Daoy (cell line): ENCODE results near the gene FNIP2. TPM values are rescaled to one million over a fixed set of nuclear protein-coding genes. Genes with fewer than 3 reads are reported as not detected.
A peak's percentile ranks its signal among the peaks of the same experiment; 100 is the strongest.

Source experiments
- DNase-seq: peaks from one replicate; pipeline ENCODE4 v3.0.0-alpha.2; 2015; ENCODE audit warnings: low read depth
- total RNA-seq: library from RNA; depleted of rRNA; stranded (reverse); fragments of >200 nt; shearing (Covaris generic); gene quantifications from 2 replicates; pipeline ENCODE4 v1.2.3, GENCODE V29; 2014

FNIP2 gene
- total RNA-seq, 1 experiment from 2014 or later = 12.5 TPM

- DNase-seq = no peak
These were observed 6.3 kb upstream of the FNIP2 start for GRCh38 chr4:158762553-158762952.

- DNase-seq = no peak
These were observed 5.4 kb upstream of the FNIP2 start for GRCh38 chr4:158763462-158763861.

DNA sequence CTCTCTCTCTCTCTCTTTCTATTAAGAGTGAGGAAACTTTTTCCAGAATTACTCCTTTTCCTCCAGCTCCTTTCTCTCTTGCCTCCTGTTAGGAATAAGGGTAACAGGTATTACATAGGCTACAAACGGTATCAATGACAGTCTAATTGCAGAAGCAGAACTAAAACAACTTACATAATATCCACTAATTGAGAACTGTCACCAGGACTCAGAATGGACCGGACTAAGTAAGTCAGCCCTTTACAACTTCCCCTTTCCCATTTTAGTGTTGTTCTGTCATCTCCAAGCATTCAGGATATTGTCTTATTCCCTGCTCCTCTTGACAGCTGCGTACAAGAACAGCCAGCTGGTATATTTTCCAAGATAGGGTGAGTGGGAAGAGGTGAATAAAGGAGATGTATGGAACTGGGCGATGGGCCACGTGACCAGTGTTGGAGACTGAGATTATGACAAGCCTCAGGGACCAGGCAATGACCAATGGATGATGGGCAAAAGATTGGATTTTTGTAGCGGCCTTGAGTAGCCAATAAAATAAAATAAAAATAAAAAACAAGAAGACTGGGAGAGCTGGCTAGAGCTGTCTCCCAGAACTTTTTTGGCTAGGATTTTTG is 2.3 kb upstream of the FNIP2 start:
- DNase-seq = no peak

DNA sequence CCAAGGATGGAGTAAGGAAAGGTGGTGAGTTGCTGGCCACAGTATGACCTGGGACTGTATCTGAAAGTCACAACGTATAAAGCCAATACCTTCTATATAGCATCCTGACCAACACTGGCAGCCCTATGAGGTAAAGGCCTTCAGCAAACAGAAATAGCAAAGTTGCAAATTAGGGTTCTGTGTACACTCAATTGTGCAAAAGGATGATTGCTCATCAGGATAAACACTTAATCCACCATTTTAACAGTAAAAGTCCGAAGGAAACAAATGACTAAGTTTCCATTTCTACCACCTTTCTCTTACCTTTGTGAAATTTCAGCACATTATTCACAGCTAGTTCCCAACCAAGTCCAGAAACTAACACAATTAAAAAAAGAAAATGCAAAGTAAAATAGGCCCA is 1.4 kb upstream of the FNIP2 start:
- DNase-seq = no peak

GRCh38 chr4:158769175-158769921 is 522 bp downstream of the FNIP2 start:
- DNase-seq = peak; percentile 9

DNA sequence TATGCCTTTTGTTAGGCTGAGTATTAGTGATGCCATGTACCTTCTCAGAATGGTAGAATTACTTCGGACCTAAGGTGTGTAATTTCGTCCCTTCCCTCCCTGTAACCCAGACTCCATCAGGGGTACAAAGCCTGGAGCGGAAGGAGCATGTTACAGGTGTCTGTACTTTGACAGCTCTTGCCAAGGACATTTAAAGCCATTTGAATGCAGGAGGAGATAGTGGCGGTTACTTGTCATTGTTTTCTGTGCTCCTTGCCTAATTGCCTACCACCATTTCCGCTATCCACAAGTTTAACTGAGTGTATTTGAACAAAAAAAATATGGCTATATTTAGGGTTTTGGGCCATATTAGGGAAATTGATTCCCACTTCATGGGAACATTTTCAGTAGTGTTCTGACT is 1.8 kb downstream of the FNIP2 start:
- DNase-seq = no peak

- DNase-seq = no peak
These were observed 3.0 kb downstream of the FNIP2 start for GRCh38 chr4:158771776-158772175.

DNA sequence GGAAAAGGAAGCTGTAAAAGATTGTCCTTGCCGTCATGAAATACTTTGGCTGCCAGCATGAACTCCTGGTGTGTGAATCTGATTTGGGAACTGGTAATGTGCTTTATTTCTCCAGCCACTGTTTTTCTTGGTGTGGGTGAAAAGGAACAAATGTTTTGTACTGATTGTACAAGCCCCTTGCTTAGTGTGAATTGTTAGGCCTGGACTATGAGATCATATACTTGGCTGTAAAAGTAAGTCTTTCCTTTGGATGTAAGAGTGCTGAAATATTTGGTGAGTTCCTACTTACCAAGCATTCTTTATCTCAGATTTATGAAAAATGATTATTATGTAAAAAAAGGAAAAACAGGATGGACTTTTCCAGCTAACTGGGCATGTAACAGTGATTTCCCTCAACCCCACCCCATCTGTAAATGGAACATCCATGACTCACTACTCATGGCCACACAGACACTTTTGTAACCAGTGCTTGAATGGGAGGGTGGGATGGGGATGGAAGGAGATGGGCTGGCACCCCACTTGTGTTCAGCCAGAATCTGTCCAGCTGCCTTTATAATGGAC is 6.3 kb downstream of the FNIP2 start:
- peak; percentile 41 for DNase-seq

DNA sequence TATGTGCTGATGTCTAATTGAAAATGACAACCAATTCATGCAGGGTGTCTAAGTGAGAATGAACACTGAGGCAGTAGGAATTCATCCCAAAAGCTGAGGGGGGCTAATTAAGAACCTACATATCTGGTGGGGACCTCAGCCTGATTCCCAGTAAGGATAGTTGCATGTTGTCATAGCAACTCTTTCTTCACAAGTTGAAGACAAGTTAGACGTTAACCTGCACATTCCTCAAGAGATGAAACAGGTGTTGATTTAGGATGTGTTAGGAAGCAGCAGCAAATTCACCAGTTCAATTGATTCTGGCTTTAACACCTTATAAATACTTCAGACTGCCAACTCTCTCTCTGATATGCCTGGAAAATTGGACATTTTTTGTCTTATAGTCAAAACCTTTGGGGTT is 7.3 kb downstream of the FNIP2 start:
- DNase-seq = no peak

GRCh38 chr4:158777423-158778155 is 8.8 kb downstream of the FNIP2 start:
- DNase-seq = no peak

DNA sequence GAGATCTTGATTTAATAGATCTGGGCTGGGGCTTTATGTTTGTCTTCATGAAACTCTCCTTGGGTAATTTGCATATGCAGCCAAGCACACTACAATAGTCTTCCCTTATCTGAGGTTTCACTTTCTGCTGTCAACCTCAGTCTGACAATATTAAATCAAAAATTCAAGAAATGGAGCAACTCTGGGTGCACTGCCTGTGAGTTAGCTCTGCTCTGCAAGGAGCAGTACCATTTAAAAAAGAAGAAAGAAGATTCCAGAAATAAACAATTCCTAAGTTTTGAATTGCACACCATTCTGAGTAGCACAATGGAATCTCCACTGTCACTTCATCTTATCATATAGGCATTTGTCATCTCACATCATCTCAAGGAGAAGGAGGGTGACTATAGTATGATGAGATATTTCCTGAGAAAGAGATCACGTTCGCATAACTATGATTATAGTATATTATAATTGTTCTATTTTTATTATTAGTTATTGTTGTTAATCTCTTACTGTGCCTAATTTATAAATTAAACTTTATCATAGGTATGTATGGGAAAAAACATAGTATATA is 9.4 kb downstream of the FNIP2 start:
- DNase-seq = no peak

DNA sequence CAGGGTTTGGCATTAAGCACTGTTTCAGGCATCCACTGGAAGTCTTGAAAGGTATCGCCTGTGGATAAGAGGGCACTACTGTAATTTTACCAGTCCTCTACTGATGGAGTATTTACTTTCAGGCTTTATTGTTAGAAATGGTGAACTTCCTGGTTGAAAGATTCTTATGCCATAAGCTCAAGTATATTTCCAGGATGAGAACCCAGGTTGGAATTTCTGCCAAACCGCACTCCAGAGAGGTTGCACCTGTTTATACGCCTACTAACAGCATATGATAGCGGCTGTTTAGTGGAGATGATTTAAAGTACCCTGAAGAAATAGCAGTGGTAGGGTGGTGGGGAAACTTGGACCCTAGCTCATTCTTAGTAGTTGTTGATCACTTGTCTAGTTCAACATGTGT is 9.9 kb downstream of the FNIP2 start:
- DNase-seq = no peak

DNA sequence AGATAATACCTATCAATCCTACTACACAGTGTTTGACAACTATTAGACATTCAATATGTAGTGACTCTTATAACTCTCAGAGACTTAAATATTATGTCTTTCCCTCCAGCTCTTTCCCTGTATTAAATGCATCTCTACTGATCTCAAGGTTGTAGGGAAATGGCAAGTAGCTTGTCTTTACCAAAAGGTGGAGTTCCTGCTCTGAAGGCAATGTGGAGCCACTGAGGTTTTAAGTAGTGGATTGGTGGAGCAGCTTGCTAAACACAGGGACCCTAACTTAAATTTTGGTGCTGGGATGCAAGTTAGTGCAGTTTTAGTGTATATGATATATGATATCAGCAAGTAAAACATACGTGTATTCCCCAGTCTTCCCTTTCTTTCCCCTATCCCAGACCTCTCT is 13.1 kb downstream of the FNIP2 start:
- no peak for DNase-seq

DNA sequence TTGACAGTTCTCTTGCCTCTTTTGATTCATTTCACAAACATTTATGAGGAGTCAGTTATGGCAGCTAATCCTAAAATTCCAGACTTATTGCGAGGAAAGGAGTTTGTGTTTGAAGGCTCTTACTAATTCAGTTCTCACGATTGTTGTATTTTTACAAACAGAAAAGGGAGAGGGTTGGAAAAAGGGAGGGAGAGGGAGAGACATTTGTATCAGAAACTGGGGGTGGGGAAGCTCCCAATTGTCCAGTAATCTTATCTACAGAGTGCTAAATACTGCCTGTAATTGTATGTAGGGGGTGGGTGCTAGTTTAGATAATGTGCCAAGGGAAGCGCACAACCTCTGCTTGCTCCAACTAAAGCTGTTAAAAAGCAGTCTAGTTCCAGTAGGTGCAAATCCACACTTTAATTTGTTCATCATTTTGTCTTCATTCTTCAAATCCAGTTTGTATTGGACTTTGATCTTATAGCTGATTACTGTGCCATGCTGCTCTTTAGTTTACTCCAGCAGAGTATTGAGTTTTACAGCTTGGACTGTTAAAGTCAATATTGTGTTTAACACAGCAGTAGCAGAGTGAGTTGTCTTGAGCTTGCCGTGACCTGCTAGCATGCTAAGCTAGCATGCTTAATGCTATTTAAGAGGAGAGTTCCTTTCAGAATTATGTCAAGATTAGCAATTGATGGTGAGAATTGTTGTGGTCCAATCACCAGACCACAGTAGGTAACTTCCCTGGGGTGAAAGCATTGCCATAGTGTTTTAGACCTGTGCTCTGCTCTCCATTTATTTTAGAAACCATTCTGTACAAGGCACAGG is 13.9 kb downstream of the FNIP2 start:
- DNase-seq = no peak

DNA sequence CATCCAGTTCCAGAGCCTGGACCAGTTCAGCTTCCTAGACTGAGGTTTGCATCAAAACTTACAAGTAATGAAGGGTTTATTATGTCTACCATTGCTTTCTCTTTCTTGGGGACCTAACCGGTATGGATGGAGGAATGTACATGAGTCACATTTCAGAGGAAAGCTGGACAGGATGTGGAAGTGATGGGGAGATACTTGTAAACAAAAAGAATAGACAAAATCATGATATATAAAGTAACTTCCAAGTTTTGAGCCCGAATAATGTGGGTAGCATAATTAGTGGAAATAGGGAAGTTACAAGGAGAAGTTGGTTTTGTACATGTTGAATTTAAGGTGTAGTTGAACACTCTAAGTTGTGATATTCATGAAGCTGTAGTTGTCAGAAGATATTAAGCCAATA is 15.0 kb downstream of the FNIP2 start:
- peak; percentile 24 for DNase-seq

GRCh38 chr4:158785718-158786117 is 16.9 kb downstream of the FNIP2 start:
- DNase-seq = no peak

DNA sequence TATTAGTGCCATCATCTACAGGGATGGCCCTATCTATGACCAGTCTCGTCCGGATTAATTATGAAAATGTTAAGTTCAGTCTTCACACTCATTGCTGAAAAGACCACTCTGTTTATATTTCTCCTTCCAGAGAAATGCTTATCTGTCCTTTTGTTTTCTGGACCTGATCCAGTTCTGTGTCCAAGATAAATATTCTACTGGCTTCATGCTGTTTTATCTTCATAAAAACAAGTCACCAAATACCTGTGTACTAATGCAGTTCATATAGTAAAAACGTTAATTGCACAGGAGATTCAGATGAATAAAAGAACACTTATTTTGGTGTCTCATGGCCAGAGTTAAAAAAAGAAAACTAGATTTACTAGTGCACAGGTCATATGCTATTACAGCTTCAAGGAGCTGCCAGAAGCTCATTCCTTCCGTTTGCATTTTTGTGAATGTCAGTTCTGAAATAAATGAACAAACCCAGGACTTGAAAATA is 17.3 kb downstream of the FNIP2 start:
- no peak for DNase-seq

DNA sequence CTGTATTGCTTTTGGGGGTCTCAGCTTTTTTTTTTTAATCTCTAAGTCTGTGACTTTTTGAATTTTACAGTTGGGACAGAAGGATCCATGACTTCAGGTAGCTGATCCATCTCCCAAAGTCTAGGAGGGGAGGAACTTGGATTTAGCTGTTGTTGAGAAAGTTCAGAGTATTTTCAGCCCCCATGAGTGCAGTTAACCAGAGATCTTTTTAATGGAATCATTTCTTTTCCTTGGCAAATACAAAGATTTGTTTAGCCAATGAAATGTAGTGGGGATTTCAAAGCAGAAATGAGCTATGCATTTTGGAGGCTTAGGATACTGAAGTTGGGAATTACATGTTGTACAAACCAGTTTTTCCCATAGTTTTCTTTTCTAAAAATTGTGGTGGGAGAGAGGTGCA is 18.1 kb downstream of the FNIP2 start:
- no peak for DNase-seq

DNA sequence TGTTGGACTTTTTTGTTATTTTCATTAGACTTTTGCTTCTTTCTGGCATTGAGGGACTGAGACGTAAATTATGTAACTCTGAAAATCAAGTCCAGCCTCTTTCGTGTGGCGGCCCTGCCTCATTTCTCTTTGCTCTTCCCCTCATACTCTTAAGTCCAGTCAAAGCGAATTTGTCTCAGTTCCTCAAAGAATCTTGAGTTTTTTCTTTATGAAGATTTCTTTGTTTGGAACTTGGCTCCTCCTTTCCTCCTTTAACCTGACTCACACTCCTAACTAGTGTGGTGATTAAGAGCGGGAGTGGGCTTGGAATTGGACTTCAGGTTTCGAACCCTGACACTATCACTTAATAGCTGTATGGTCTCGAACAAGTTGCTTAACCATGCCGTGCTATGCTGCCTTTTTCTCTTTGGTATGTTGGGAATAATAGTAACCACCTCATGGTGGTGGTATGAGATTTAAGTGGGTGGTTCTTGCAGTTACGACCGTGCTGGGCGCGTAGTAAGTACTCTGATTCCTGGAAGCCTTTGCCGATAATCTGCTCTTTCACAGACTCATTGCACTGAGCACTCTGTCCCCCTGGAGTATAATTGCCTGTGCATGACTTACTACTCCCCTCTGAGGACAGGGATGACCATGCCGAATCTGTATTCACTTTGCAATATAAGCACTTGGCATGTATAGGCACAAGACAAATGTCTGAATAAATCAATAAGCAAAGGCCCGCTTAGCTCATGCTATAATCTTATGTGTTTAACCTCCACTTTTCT is 19.1 kb downstream of the FNIP2 start:
- no peak for DNase-seq

- DNase-seq = no peak
These were observed 19.7 kb downstream of the FNIP2 start for GRCh38 chr4:158788516-158788915.

- no peak for DNase-seq
These were observed 21.0 kb downstream of the FNIP2 start for GRCh38 chr4:158789853-158790252.
